K562 (cell line): ENCODE measurements around the gene NELL1. TPM values are rescaled to one million over a fixed set of nuclear protein-coding genes. Genes with fewer than 3 reads are reported as not detected.

Experiments used
- ATAC-seq: fragments of 200-7000 bp; cut with Tn5 transposase; 3 replicates; pipeline ENCODE4 v1.9.1; 2020; ENCODE audit warnings: moderate library complexity
- BruUV-seq: library from RNA; stranded (reverse); fragments of 400-500 nt; replicated peaks from 2 replicates; lab custom pipeline; 2021; lab: Mats Ljungman, UMichigan
- CTCF ChIA-PET: fragments of 300-600 bp; formaldehyde crosslinking; extraction: SDS; loops from one replicate; lab custom pipeline; 2021; ENCODE audit warnings: low intra/inter-chr PET ratio; lab: Yijun Ruan, JAX
- POLR2A ChIA-PET: fragments of 300-600, 350-650 bp; sonication (Branson Sonifier 250); formaldehyde crosslinking; extraction: SDS; loops from one replicate; lab custom pipeline; 2021; ENCODE audit warnings: antibody characterized with exemption, inconsistent platforms; lab: Yijun Ruan, JAX
- DNase-seq, 4 experiments: peaks; one replicate each; pipeline versions ENCODE4 v3.0.0 to v3.0.0-alpha.2; 2011 to 2018; ENCODE audit warnings: low spot score in 3 of 4, mixed read lengths in 3 of 4; ENCODE audit errors: extremely low read depth in 1 of 4
- FAIRE-seq: peaks from 2 replicates; lab custom pipeline; 2011; peaks lifted over from hg19 to GRCh38; lab: Jason Lieb, UNC
- H2AFZ ChIP-seq: 2 replicates; pipeline ENCODE4 v1.6.0; 2011; ENCODE audit warnings: low read depth, low read length, control low read depth, inconsistent platforms
- H3K27ac ChIP-seq: fragments of 200-600 bp; 3 replicates; pipeline ENCODE4 v1.8.0; 2011; ENCODE audit warnings: low read depth, mild to moderate bottlenecking, control low read depth, inconsistent platforms, low read length, moderate library complexity, mixed read lengths; ENCODE audit errors: extremely low read depth
- H3K27me3 ChIP-seq, 2 experiments: fragments of 300-600 bp in 1 of 2; 2 replicates in 1 of 2; 3 replicates in 1 of 2; pipeline versions ENCODE4 v1.6.0 to v1.8.0; 2011; ENCODE audit warnings: inconsistent platforms in 2 of 2, low read length in 2 of 2, mild to moderate bottlenecking in 1 of 2, mixed read lengths in 1 of 2, moderate library complexity in 1 of 2; ENCODE audit not compliant: control insufficient read depth in 2 of 2, insufficient read depth in 2 of 2
- H3K36me3 ChIP-seq: fragments of 300-600 bp; 3 replicates; pipeline ENCODE4 v1.8.0; 2011; ENCODE audit warnings: mild to moderate bottlenecking, low read length, inconsistent platforms; ENCODE audit not compliant: control insufficient read depth, insufficient read depth
- H3K4me1 ChIP-seq, 2 experiments: fragments of 200-600 bp in 1 of 2; replicated peaks in 1 of 2; 2 replicates in 1 of 2; 3 replicates in 1 of 2; pipeline versions ENCODE4 v1.5.1 to v1.8.0; 2011; ENCODE audit warnings: inconsistent platforms in 2 of 2, low read length in 2 of 2, mild to moderate bottlenecking in 1 of 2, mixed read lengths in 1 of 2, moderate library complexity in 1 of 2; ENCODE audit not compliant: control insufficient read depth in 2 of 2, insufficient read depth in 2 of 2
- H3K4me2 ChIP-seq: 2 replicates; pipeline ENCODE4 v1.6.1; 2011; ENCODE audit warnings: low read length, control low read depth, inconsistent platforms, mixed read lengths; ENCODE audit not compliant: insufficient read depth
- H3K4me3 ChIP-seq: fragments of 200-600 bp; sonication (generic), shearing (Covaris generic); 2 replicates; pipeline ENCODE4 v1.5.1; 2016; ENCODE audit warnings: control low read depth, inconsistent platforms
- H3K79me2 ChIP-seq: fragments of 200-600 bp; 3 replicates; pipeline ENCODE4 v1.8.0; 2011; ENCODE audit warnings: low read length, inconsistent platforms; ENCODE audit not compliant: control insufficient read depth, insufficient read depth
- H3K9ac ChIP-seq, 2 experiments: 2 replicates each; pipeline versions ENCODE4 v1.6.0 to v1.6.1; 2011; ENCODE audit warnings: low read depth in 2 of 2, low read length in 2 of 2, control low read depth in 1 of 2, inconsistent platforms in 1 of 2, mild to moderate bottlenecking in 1 of 2, mixed read lengths in 1 of 2; ENCODE audit not compliant: insufficient read depth in 1 of 2
- H3K9me1 ChIP-seq: one replicate; pipeline ENCODE4 v1.6.0; 2011; ENCODE audit warnings: inconsistent platforms, mild to moderate bottlenecking, low read length, moderate library complexity; ENCODE audit not compliant: control insufficient read depth, insufficient read depth
- H3K9me3 ChIP-seq: replicated peaks from 2 replicates; pipeline ENCODE4 v1.5.1; 2011; ENCODE audit warnings: low read depth, low read length, inconsistent platforms; ENCODE audit not compliant: control insufficient read depth, insufficient read depth
- H4K20me1 ChIP-seq: replicated peaks from 2 replicates; pipeline ENCODE4 v1.6.1; 2011; ENCODE audit warnings: low read length, inconsistent platforms, mixed read lengths; ENCODE audit not compliant: control insufficient read depth, insufficient read depth
- CTCF ChIP-seq, 3 experiments: IDR thresholded peaks in 2 of 3; conservative IDR thresholded peaks in 1 of 3; 2 replicates each; pipeline ENCODE4 v1.5.1; 2011 to 2012; ENCODE audit warnings: low read length in 3 of 3, mild to moderate bottlenecking in 3 of 3, control low read depth in 2 of 3, improper control_type of control experiment in 1 of 3, inconsistent platforms in 1 of 3, low read depth in 1 of 3, mixed read lengths in 1 of 3, moderate library complexity in 1 of 3; ENCODE audit not compliant: insufficient read depth in 2 of 3
- GABPA ChIP-seq: fragments of 200-800 bp; sonication (Bioruptor generic); conservative IDR thresholded peaks from 2 replicates; pipeline ENCODE4 v1.6.1; 2016; ENCODE audit warnings: low read depth, missing genetic modification characterization, missing compliant biosample characterization
- KLF10 ChIP-seq: fragments of 250-450 bp; sonication (Bioruptor Pico); IDR thresholded peaks from 2 replicates; pipeline ENCODE4 v1.6.1; 2021; ENCODE audit warnings: matching md5 sums
- NFRKB ChIP-seq: fragments of 450-650 bp; IDR thresholded peaks from 2 replicates; pipeline ENCODE4 v1.6.1; 2016; ENCODE audit warnings: low read depth
- NR2C1 ChIP-seq, 2 experiments: fragments of 450-650 bp; IDR thresholded peaks; 2 replicates each; pipeline ENCODE4 v1.6.1; 2017; ENCODE audit warnings: mild to moderate bottlenecking in 2 of 2, antibody characterized with exemption in 1 of 2, inconsistent platforms in 1 of 2, missing compliant biosample characterization in 1 of 2, missing genetic modification characterization in 1 of 2
- TEAD2 ChIP-seq: fragments of 450-650 bp; IDR thresholded peaks from 2 replicates; pipeline ENCODE4 v1.6.1; 2016; ENCODE audit warnings: missing genetic modification characterization, control low read depth, missing compliant biosample characterization
- ZC3H11A ChIP-seq: IDR thresholded peaks from 2 replicates; pipeline ENCODE4 v1.6.1; 2012; ENCODE audit warnings: low read depth, low read length, improper control_type of control experiment
- ZKSCAN3 ChIP-seq: fragments of 250-450 bp; sonication (Bioruptor Pico); IDR thresholded peaks from 2 replicates; pipeline ENCODE4 v1.4.0; 2020
- ZNF384 ChIP-seq: IDR thresholded peaks from 2 replicates; pipeline ENCODE4 v1.6.1; 2012; ENCODE audit warnings: low read depth, low read length, improper control_type of control experiment
- WGBS: fragments of 100-300 bp; shearing (Covaris generic); methylation state at CpG from one replicate; pipeline ENCODE4 v1.1.6; 2016; ENCODE audit warnings: low coverage, mixed read lengths; ENCODE audit not compliant: insufficient coverage; ENCODE audit errors: missing lambda C conversion rate; 5-methylcytosine and 5-hydroxymethylcytosine counted together
- in situ Hi-C: fragments of 300-500 bp; cut with MboI; formaldehyde crosslinking; loops from 4 replicates; pipeline ENCODE4 v1.15.0; 2018; ENCODE audit warnings: inconsistent platforms, mixed read lengths
- intact Hi-C: fragments of 100-400 bp; cut with micrococcal nuclease; formaldehyde crosslinking; loops from 2 replicates; pipeline ENCODE4 v1.14.2; 2022
- polyA plus RNA-seq, 8 experiments: library from polyadenylated mRNA; depleted of rRNA in 4 of 8; stranded (reverse) in 5 of 8; unstranded in 3 of 8; fragments of >200 nt; fragmentation: Nextera tagmentation in 2 of 8; fragmentation: Illumina TruSeq in 1 of 8; extraction: Ambion mirVana in 2 of 8; extraction: Trizol in 1 of 8; gene quantifications; 2 replicates each; pipeline versions ENCODE4 v1.2.1 to v1.2.3, GENCODE V29; 2011 to 2014; ENCODE audit warnings: inconsistent platforms in 1 of 8, missing spikeins in 1 of 8
- total RNA-seq, 7 experiments: library from RNA; depleted of rRNA in 6 of 7; stranded (reverse); fragments of >200 nt in 6 of 7; fragmentation: Illumina TruSeq in 2 of 7; extraction: Trizol in 2 of 7; gene quantifications; 2 replicates each; pipeline versions ENCODE4 v1.2.1 to v1.2.3, GENCODE V29; 2011 to 2021; ENCODE audit warnings: low replicate concordance in 1 of 7

The NELL1 gene
- total and polyA plus RNA-seq, 9 of the 15 experiments (the other 6 are each of a cell fraction or from before 2014, with no cell fraction given), result not detected

- CTCF ChIA-PET, result interaction anchor here (0.7 kb wide), 2 partner anchors 25 to 540 kb away, joined by 5 to 8 read pairs; no protein-coding TSS in a partner anchor
- no TSS peak for BruUV-seq
Observed at GRCh38 chr11:20672575-20672974, 3.2 kb downstream of the NELL1 start.

More at GRCh38 chr11:20672575-20672974, 3.2 kb downstream of the NELL1 start:
- no peaks in the 10 kb centered on the region for H3K9me3 ChIP-seq
- FAIRE-seq (peak; percentile 52), DNase-seq (peak; percentile 14 to 27 (median 20)), ATAC-seq (peak; percentile 71)
- no peak overlapping the region for H2AFZ ChIP-seq
- no peak overlapping the region for H3K4me2 ChIP-seq
- no peak overlapping the region for H3K9ac ChIP-seq
- POLR2A ChIA-PET, result no interaction called here
- no peaks in the 10 kb centered on the region for H4K20me1 ChIP-seq
- intact Hi-C loops, result loop anchor here (5.0 kb wide), 1 partner anchor 545 kb away; no protein-coding TSS in a partner anchor
- peaks cover 3 to 26% of the 10 kb centered on the region in 2 experiments; a peak in 3 of 5 replicates for H3K27me3 ChIP-seq
- H3K4me3 ChIP-seq, result no peak overlapping the region
- no peak overlapping the region for H3K27ac ChIP-seq
- TF ChIP-seq CTCF (IDR thresholded peaks at IDR 0.05 in 2 of 3, conservative IDR thresholded peaks at IDR 0.05 in 1 of 3; ENCODE audit: insufficient read depth in 2 of 3, low read depth in 1 of 3, low read length in 3 of 3), result peak; percentile 35 to 44 (median 44); a peak in 3 of 6 replicates
- no peak for TF ChIP-seq KLF10 (CRISPR knock-in tag)
- TF ChIP-seq GABPA, result no peak
- no peak for TF ChIP-seq ZC3H11A
- TF ChIP-seq ZNF384, result peak; percentile 60
- TF ChIP-seq NFRKB, result no peak
- TF ChIP-seq ZKSCAN3, result no peak
- no peak for TF ChIP-seq TEAD2 (tag)
- TF ChIP-seq NR2C1 (IDR thresholded peaks at IDR 0.05), result no peak
- TF ChIP-seq NR2C1 (tag; IDR thresholded peaks at IDR 0.05), result no peak
- no peaks in the 10 kb centered on the region; a peak in 1 of 5 replicates for H3K4me1 ChIP-seq
- H3K36me3 ChIP-seq, result no peaks in the 10 kb centered on the region
- in situ Hi-C loops, result no loop called here
- no peaks in the 10 kb centered on the region for H3K9me1 ChIP-seq
- WGBS, result no CpG with 5 or more reads among the region's 2 CpGs
- no peaks in the 10 kb centered on the region for H3K79me2 ChIP-seq
